ENCODE measurements around the gene TNFRSF4.
"Not testable (repeated sequence)": the region's sequence is repeated elsewhere in the genome, so short reads cannot be mapped to it uniquely, and the experiment has no call there.

TNFRSF4 gene

GRCh38 chr1:1199961-1200875, 13.7 kb downstream of the TNFRSF4 start:
- DNase-seq = no peak

GRCh38 chr1:1199141-1199960, 14.6 kb downstream of the TNFRSF4 start:
- no peak for DNase-seq

- DNase-seq = no peak
Measured at GRCh38 chr1:1198423-1199140, 15.4 kb downstream of the TNFRSF4 start.

GRCh38 chr1:1197551-1198422, 16.2 kb downstream of the TNFRSF4 start:
- DNase-seq = no peak

- DNase-seq = no peak
Measured at GRCh38 chr1:1197188-1197500, 16.8 kb downstream of the TNFRSF4 start.

GRCh38 chr1:1196431-1197187, 17.3 kb downstream of the TNFRSF4 start:
- DNase-seq = no peak

GRCh38 chr1:1195726-1196125, 18.2 kb downstream of the TNFRSF4 start:
- DNase-seq = not testable (repeated sequence)

- no peak for DNase-seq
Measured at GRCh38 chr1:1194723-1195122, 19.2 kb downstream of the TNFRSF4 start.

GRCh38 chr1:1191734-1192133, 22.2 kb downstream of the TNFRSF4 start:
- DNase-seq = no peak

- no peak for DNase-seq
Measured at GRCh38 chr1:1189111-1189510, 24.8 kb downstream of the TNFRSF4 start.

- no peak for DNase-seq
Measured at GRCh38 chr1:1187938-1188337, 26.0 kb downstream of the TNFRSF4 start.

GRCh38 chr1:1185101-1185765, 28.7 kb downstream of the TNFRSF4 start:
- DNase-seq = no peak

- no peak for DNase-seq
Measured at GRCh38 chr1:1183833-1184775, 29.8 kb downstream of the TNFRSF4 start.

GRCh38 chr1:1183221-1183747, 30.7 kb downstream of the TNFRSF4 start:
- no peak for DNase-seq

- no peak for DNase-seq
Measured at GRCh38 chr1:1182491-1183220, 31.3 kb downstream of the TNFRSF4 start.

GRCh38 chr1:1181938-1182410, 32.0 kb downstream of the TNFRSF4 start:
- no peak for DNase-seq

GRCh38 chr1:1181129-1181937, 32.6 kb downstream of the TNFRSF4 start:
- no peak for DNase-seq
